GM18520 (cell line): ENCODE results near the gene PPM1H.
"Not testable (repeated sequence)": the region's sequence is repeated elsewhere in the genome, so short reads cannot be mapped to it uniquely, and the experiment has no call there.

ENCODE experiments used
- ATAC-seq: cut with Tn5 transposase; IDR thresholded peaks from one replicate; pipeline ENCODE4 v1.9.1; 2021; ENCODE audit not compliant: unreplicated experiment

Gene PPM1H

GRCh38 chr12:62934799-62935674 lies at the start of gene PPM1H:
Gene PPM1H, minus strand, starts transcription at chr12:62935150. Its CDS starts 414 bp downstream, at chr12:62934736.
- peak; percentile 64 for ATAC-seq

- ATAC-seq = no peak
These were observed 48.6 kb upstream of the PPM1H start for GRCh38 chr12:62983594-62983993.

GRCh38 chr12:62978768-62979167 lies 43.8 kb upstream of the PPM1H start:
- no peak for ATAC-seq

- ATAC-seq = no peak
These were observed 42.9 kb upstream of the PPM1H start for GRCh38 chr12:62977883-62978282.

- ATAC-seq = no peak
These were observed 42.5 kb upstream of the PPM1H start for GRCh38 chr12:62977418-62977817.

- ATAC-seq = no peak
These were observed 41.2 kb upstream of the PPM1H start for GRCh38 chr12:62976110-62976662.

- ATAC-seq = no peak
These were observed 37.0 kb upstream of the PPM1H start for GRCh38 chr12:62971769-62972525.

GRCh38 chr12:62969695-62970094 lies 34.7 kb upstream of the PPM1H start:
- no peak for ATAC-seq

- no peak for ATAC-seq
These were observed 32.8 kb upstream of the PPM1H start for GRCh38 chr12:62967701-62968100.

- ATAC-seq = no peak
These were observed 32.1 kb upstream of the PPM1H start for GRCh38 chr12:62966990-62967506.

- not testable (repeated sequence) for ATAC-seq
These were observed 31.6 kb upstream of the PPM1H start for GRCh38 chr12:62966446-62966989.

GRCh38 chr12:62965700-62966099 lies 30.8 kb upstream of the PPM1H start:
- ATAC-seq = not testable (repeated sequence)

GRCh38 chr12:62965242-62965641 lies 30.3 kb upstream of the PPM1H start:
- ATAC-seq = not testable (repeated sequence)

GRCh38 chr12:62963486-62964041 lies 28.6 kb upstream of the PPM1H start:
- ATAC-seq = no peak

- ATAC-seq = no peak
These were observed 25.4 kb upstream of the PPM1H start for GRCh38 chr12:62960324-62960723.

GRCh38 chr12:62959745-62960144 lies 24.8 kb upstream of the PPM1H start:
- ATAC-seq = no peak

GRCh38 chr12:62957233-62957953 lies 22.4 kb upstream of the PPM1H start:
- ATAC-seq = no peak

- ATAC-seq = no peak
These were observed 20.7 kb upstream of the PPM1H start for GRCh38 chr12:62955678-62956077.

GRCh38 chr12:62950317-62950716 lies 15.4 kb upstream of the PPM1H start:
- ATAC-seq = no peak

GRCh38 chr12:62948123-62948522 lies 13.2 kb upstream of the PPM1H start:
- no peak for ATAC-seq
